ENCODE results near the gene GABBR2.

Gene GABBR2

GRCh38 chr9:98720402-98720801, 11.7 kb upstream of the GABBR2 start:
- no peak for DNase-seq (ENCODE audit: low read depth)

DNA sequence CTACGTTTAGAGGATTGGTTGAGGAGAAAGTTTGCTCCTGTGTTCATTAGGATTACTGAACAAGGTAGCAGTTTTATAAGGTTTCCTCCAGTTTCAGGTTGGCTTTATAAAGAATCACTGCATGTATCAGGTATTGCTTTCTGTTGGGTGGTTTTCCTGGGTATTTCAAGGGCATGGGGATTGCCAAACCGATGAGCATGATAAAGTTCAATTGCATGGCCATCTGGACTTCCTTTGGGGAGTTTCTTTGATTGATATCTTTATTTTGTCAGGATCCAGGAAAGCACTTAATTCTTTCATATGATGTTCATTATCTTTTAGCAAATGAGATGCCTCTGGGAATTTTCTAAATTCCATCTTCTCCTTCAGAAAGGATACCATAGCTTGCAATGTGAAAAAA, 10.3 kb upstream of the GABBR2 start:
- DNase-seq (ENCODE audit: low read depth): no peak

DNA sequence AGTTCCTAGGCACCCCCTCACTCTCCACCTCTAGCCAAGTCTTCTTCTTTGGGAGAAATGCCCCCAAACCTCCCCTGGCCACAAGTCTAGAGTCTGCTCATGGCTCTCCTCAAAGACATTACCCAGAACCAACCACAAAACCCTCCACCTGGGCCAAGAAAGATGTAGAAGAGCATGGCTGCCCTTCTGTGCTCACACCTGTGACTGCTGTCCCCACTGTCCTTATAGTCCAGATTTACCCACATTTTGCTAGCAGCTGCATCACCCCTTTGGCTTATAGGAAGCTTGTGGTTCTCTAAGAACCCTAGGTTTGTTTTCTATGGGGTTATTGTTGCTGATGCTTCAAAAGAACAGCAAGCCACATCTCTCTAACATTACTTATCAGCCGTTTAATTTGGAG, 6.1 kb upstream of the GABBR2 start:
- DNase-seq (ENCODE audit: low read depth): no peak

GRCh38 chr9:98712987-98713386, 4.3 kb upstream of the GABBR2 start:
- DNase-seq (ENCODE audit: low read depth): no peak

- no peak for DNase-seq (ENCODE audit: low read depth)
Measured at GRCh38 chr9:98709968-98710965, 1.5 kb upstream of the GABBR2 start.

DNA sequence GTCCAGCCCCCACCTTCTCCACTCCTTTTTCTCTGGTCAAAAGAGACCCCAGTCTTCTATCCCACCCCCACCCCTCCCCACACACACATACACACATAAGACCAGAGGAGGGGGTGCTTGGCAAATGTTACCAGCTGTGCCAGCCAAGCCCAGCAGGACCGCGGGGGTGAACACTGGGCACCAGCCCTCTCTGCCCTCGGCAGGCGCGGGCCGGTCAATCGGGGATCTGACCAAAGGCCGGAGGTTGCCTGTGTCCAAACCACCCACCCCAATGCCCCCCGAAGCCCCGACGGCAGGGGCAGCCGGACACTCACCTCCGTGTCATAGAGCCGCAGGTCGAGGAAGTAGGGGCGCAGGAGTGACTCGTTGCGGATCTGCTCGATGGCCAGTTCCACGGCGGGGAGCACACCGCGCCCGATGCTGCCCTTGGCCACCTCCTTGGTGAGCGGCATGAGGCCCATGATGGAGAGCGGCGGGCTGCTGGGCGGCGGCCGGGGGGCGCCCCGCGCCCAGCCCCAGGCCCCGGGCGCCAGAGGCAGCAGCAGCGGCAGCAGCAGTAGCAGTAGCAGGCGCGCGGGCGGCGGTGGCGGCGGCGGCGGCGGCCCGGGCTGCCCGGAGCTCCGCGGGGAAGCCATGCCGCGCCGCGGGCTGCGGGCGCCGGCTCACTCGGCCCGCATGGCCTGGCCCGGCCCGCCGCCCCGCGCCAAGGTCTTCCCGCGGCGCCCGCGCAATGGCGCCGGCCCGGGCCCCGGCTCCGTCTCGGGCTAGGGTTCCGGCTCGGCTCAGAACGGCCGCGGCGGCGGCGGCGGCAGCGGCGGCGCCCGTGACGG, 417 bp downstream of the GABBR2 start:
- DNase-seq (ENCODE audit: low read depth): no peak

- no peak for DNase-seq (ENCODE audit: low read depth)
Measured at GRCh38 chr9:98707166-98708102, 1.3 kb downstream of the GABBR2 start.

- no peak for DNase-seq (ENCODE audit: low read depth)
Measured at GRCh38 chr9:98706651-98707165, 2.0 kb downstream of the GABBR2 start.

- DNase-seq (ENCODE audit: low read depth): no peak
Measured at GRCh38 chr9:98702835-98703380, 5.8 kb downstream of the GABBR2 start.

DNA sequence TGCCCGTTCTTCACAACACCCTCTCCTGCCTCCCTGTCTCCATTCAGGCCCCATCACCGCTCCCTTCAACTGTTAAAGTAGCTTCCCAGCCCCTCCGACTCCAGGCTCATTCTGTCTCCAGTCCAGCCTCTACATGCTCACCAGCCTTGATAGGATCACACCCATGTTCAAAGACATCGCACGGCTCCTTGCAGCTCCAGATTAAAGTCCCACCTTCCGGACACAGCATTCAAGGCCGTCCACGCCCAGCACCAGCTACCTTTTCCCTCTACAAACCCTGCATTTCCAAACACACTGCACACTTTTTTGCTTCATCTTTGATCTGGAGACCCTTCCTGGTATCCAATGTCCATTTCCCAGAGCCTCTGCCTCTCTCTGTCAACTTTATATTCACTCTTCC, 6.4 kb downstream of the GABBR2 start:
- DNase-seq (ENCODE audit: low read depth): no peak

DNA sequence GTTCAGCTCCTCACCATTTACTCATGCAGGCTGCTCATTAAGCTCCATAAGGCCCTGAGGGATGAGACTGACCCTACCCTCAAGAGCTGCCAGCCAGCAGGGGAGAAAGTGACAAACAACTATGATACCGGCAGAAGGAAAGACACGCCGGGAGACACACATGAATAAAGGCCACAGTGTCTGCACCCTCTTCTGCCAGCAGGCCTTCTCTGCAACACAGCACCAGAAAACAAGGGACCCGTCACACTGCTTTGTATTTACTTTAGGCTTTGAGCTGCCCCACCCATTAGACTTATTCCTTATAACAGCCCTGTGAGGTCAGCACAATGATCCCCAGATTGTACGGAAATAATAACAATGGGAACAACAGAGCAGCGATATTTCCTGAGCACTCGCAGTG, 7.2 kb downstream of the GABBR2 start:
- no peak for DNase-seq (ENCODE audit: low read depth)

DNA sequence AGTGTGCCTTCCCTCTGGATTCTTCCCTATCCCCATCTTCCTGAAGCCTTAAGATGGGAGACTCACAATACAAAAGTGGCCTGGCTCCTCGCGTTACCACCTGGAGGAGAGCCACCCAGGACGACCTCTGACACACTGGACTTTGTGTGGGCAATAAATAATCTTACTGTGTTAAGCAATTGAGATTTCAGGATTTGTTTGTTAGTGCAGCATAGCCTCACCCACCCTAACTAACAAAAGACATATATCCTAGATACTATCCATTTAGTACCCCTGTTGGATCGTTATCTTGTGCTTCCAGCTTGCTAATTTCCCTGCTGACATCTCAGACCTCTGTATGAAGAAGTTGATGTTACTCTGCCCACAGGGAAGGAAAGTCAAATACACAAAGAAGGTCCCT, 7.9 kb downstream of the GABBR2 start:
- no peak for DNase-seq (ENCODE audit: low read depth)

DNA sequence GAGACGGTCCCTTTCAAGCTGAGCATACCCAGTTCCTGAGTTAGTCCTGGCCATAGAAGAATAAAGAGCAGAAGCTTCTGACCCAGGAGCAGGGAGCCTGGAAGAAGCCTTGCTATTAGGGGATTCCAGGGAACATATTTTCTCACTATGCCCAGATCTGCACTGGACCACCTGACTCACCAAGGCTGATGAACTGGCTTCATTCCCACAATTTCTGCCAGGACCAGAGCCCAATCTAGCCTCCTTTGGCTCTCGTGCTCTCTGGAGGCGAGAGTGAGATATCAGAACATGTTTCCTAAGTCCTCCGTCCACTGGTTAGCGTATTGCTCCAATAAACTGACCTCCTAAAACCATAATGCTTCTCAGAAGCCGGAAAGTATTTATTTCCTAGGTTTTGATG, 9.9 kb downstream of the GABBR2 start:
- no peak for DNase-seq (ENCODE audit: low read depth)

DNA sequence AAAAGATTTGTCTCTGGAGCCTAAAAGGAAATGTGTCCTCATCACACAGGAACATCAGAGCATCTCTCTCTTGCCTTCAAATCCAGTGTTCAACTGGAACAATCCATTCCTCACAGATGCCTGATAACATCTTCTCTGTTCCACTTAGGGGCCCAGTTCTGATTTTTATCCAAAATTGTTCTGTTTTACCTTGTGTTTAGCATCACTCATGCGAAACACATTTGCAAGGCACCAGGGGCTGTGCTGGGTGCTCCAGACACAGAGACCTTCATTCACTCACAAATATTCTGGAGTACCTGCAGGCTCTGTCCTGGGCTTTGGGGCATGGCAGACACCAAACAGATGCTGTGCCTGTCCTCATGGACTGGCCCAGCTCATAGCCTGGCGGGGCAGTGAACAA, 13.8 kb downstream of the GABBR2 start:
- DNase-seq (ENCODE audit: low read depth): no peak

DNA sequence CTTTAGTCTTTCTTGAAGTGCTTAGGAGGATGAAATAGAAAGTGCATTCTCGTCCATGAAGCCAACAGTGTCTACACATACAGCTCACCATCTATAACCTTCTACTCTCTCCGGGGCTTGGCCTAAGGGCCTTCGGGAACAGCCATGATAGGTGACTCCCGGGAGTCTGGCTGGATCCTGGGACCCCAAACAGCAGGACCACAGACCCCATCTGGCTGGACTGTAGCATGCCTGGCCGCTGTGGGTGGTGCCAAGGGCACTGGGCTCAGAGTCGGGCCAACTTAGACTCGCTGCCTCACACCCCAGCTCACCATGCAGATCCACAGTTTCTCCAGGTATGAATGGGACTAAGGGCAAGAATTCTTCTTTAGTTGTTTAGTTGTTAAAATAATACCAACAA, 16.3 kb downstream of the GABBR2 start:
- DNase-seq (ENCODE audit: low read depth): no peak

DNA sequence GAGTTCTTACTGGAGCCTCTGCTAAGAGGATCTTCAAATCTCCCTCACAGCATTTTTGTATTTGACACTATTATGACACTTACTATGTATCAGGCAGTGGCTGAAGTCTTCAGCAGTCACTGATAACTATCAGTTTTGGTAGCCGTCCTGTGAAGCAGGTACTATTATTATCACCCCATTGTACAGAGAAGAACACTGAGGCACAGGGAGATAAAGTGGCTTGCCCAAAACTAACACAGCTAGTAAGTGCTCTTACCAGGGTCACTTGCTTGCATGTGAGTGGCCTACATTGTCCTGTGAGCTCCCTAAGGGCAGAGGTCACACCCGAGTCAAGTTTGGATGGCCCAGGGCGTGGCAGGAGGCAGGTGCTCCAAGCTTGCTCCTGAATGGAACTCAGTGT, 16.8 kb downstream of the GABBR2 start:
- DNase-seq (ENCODE audit: low read depth): no peak

GRCh38 chr9:98690686-98691085, 18.0 kb downstream of the GABBR2 start:
- DNase-seq (ENCODE audit: low read depth): no peak

DNA sequence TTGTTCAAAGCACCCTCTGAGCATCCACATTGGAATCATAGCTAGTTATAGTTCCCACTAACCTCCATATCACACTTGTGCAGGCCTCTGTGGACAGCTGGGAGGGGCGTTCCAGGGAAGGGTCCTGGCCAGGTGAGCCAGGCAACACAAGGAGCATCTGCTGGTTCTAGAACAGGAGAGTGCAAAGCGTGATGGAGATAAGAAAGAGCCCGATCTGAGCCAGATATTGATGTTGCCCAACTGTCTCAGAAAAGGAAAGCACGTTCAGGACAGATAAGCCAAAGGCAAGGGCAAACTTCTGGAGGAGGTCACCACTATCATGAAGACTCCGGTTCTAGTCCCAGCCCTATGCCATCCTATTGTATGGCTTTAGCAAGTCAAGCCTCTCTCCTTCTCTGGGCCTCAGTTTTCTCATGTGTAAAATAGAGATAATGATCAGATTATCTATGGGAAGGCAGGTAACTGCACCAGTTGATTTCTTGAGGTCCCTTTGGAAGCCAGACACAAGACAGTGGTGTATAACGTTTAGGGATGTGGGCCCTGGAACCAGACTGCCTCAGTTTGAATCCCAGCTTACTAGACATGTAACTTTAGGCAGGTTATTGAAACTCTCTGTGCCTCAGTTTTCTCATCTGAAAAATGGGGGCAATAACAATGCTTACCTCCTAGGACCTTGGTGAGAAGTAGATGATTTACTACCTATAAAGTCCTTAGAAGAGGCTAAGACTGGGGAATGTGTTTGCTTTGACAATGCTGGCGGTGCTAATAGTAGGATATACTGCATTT, 19.8 kb downstream of the GABBR2 start:
- DNase-seq (ENCODE audit: low read depth): peak; percentile 30

DNA sequence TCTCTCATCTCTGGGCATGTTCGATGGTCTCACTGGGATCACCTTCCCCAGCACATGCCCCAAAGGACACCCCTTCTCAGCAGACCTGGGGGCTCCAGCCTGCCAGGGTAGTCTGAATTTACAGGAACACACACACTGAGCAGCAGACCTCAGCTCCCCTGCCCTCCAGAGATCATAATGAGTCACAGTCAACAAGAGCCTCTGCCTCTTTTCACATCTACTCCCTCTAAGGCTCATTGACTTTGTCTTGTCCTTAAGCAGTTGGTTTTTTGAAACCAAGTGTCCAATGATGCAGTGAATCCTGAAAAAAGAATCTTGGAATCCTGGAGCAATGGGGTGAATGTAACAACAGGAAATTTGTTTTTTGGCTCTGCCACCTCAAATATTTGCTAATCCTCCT, 20.8 kb downstream of the GABBR2 start:
- DNase-seq (ENCODE audit: low read depth): no peak
